Stimulated activated CD4-positive, alpha-beta T cell treated with anti-CD3 and anti-CD28 coated beads, TNF-alpha, amount 100 ng/mL, for 4 hours (primary cell): Measurements from ENCODE around the gene ALKBH3.

Source experiments
- DNase-seq, 3 experiments: peaks; one replicate each; pipeline ENCODE4 v3.0.0-alpha.2; 2020; ENCODE audit warnings: low read depth in 3 of 3

The ALKBH3 gene

GRCh38 chr11:43962383-43963278 lies 82.0 kb downstream of the ALKBH3 start:
- DNase-seq: no peak

- DNase-seq: no peak
Measured at GRCh38 chr11:43963279-43963620, 82.6 kb downstream of the ALKBH3 start.

GRCh38 chr11:43967661-43968060 lies 87.0 kb downstream of the ALKBH3 start:
- no peak for DNase-seq

- DNase-seq: no peak
Measured at GRCh38 chr11:43968719-43969118, 88.1 kb downstream of the ALKBH3 start.

- no peak for DNase-seq
Measured at GRCh38 chr11:43969543-43969942, 88.9 kb downstream of the ALKBH3 start.
